Testis (tissue), 2 donors: ENCODE data around the gene DIS3L2.

Source experiments
- CTCF ChIP-seq, 3 experiments: fragments of 450-650 bp in 2 of 3; fragments of 200-600 bp in 1 of 3; sonication (generic) in 1 of 3; IDR thresholded peaks; one replicate each; pipeline ENCODE4 v1.5.1; 2016 to 2019; ENCODE audit warnings: antibody characterized with exemption in 3 of 3, mild to moderate bottlenecking in 2 of 3, moderate library complexity in 1 of 3
- POLR2A ChIP-seq: fragments of 450-650 bp; IDR thresholded peaks from one replicate; pipeline ENCODE4 v1.6.1; 2017; ENCODE audit warnings: antibody characterized with exemption, mild to moderate bottlenecking, moderate library complexity

DNA sequence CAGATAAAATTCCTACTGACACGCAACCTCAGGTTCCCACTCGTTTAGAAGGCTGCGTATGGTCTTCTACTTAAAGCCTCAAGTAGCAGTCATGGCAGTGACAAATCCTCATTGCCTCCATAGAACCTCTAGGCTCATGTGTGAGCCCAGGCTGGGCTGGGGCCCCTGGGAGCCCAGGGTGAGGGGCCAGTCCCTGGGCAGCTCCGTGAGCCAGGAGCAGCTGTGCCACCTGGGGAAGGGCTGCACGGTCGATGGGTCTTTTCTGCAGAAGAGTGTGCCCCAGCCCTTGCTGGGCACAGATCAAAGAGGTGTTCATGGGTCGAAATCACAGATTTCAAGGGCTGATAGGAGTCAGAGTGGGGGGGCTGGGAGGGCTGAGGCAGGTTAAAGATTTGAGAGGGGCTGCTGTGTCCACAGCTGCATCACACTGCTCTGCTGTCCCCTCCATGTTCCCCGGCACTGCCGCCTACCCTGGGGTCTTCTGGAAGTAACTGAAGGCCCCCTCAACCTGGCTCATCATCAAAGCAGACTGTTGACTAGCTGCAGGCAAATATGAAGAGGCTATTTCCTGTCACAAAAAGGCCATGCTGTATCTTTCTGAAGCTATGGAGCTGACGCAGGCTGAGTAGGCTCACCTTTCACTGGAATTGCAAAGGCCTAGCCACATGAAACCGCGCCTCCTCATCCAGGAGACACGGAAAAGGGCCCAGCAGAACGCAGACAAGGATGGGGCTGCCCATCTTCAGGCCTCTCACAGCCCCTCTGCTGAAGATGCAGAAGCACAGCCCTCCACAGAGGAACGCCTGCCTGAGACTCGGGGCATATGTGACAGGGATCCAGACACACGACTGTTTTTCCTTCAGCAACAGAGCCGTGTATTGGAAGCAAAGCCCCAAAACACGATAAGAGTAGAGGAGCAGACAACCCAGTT, 381.4 kb downstream of the DIS3L2 start:
- TF ChIP-seq CTCF (IDR thresholded peaks at IDR 0.05) (no peak), POLR2A (no peak)
